Effector CD4-positive, alpha-beta T cell (primary cell): Measurements from ENCODE around the gene IL32.
"Not testable (repeated sequence)": the region's sequence is repeated elsewhere in the genome, so short reads cannot be mapped to it uniquely, and the experiment has no call there.

Source experiments
- DNase-seq: peaks from one replicate; pipeline ENCODE4 v3.0.0-alpha.2; 2020

Gene IL32

DNA sequence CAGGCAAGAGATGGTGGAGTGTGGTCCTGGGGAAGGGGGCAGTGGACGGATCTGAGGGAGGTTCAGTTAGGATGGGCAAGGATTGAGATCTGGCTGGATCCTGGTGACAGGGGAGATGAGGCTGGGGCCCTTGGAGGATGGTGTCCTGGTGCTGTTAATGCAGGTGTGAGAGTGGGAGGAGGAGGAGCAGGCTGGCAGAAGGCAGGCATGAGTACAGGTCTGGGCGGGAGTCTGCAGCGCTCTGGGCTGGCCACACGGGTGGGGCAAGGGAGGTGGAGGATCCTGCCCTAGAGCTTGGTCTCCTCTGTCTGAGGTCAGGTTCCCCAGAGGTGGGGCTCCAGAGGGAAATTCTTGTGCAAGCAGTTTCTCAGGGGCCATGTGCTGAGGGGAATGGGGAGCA, 6.7 kb downstream of the IL32 start:
- not testable (repeated sequence) for DNase-seq

DNA sequence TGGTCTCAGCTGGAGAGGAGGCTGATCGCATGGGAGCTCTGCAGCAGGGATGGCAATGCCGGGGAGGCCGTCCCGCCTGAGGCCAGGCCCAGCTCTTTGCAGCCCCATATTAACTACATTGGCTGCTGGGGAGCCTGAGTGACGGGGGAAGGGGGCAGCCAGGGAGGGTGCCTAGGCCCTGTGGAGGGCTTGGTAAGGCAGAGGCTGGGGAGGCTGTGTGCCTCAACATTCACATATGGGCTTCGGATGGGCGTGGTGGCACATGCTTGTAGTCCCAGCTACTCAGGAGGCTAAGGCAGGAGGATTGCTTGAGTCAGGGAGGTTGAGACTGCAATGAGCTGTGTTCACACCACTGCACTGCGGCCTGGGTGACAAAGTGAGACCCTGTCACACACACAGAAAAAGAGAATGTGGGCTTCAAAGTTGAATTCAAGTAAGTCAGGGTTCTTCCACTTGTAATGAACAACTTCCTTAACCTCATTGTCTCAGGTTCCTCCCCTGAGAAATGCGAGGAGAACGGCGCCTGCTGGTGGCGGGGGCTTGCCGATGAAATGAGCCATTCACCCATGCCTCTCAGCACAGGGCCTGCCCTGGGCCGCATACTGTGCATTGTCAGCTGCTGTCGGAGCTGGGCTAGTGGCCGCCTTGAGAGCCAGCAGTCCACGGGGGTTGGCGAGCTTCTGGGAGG, 7.3 kb downstream of the IL32 start:
- DNase-seq = not testable (repeated sequence)

GRCh38 chr16:3073448-3073847, 8.0 kb downstream of the IL32 start:
- DNase-seq = no peak

- DNase-seq = peak; percentile 72
Measured at GRCh38 chr16:3074860-3075522, 9.6 kb downstream of the IL32 start.

DNA sequence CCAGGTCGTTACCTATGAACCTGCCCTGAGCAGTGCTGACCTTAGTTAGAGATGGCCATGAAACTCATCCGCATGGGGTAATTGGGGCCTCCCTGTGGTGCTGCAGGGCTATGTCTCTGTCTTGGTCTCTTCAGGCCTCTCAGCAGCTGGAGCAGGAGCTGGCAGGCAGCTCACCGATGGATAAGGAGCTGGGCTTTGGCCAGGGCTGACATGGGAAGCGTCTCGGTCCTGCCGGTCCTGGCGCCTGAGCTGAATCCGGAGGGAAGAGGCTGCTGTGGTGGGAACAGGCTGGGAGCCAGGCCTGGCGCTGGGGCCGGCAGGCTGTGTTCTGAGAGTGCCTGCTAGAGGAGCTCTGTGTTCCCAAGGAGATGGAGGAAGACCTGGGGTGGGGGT, 10.1 kb downstream of the IL32 start:
- no peak for DNase-seq

- DNase-seq = not testable (repeated sequence)
Measured at GRCh38 chr16:3075946-3076345, 10.5 kb downstream of the IL32 start.

- DNase-seq = no peak
Measured at GRCh38 chr16:3076577-3076976, 11.1 kb downstream of the IL32 start.

DNA sequence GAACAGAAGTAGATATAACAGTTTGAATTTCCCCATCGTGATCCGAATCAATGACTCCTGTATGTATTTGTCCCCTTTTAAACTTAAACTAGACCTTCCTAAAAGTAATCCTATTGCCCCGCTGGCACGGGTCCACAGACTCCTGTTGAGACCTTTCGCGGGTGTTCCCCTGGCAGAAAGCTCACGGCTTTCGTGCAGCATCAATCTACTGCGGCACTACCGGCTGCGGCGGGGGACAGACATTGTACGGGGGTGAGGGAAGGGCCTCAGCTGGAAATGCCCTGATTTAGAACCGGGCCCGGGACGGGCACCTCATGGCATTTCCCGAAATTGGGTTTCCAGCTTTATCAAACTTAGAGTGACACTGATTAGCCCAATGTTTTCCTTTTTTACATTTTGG, 14.6 kb downstream of the IL32 start:
- no peak for DNase-seq

- DNase-seq = not testable (repeated sequence)
Measured at GRCh38 chr16:3081957-3082356, 16.5 kb downstream of the IL32 start.

DNA sequence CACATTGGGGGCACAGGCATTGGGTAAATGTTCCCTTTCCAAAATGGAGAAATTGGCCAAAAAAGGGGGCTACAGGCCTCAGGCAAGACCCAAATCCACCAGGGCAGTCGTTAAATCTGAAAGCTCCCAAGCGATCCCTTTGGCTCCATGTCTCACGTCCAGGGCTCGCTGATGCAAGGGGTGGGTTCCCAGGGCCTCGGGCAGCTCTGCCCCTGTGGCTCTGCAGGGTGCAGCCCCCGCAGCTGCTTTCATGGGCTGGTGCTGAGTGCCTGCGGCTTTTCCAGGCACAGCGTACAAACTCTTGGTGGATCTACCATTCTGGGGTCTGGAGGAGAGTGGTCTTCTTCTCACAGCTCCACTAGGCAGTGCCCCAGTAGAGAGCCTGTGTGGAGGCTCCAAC, 18.0 kb downstream of the IL32 start:
- not testable (repeated sequence) for DNase-seq

- DNase-seq = no peak
Measured at GRCh38 chr16:3084491-3084890, 19.1 kb downstream of the IL32 start.

GRCh38 chr16:3084969-3085670, 19.7 kb downstream of the IL32 start:
- DNase-seq = no peak

DNA sequence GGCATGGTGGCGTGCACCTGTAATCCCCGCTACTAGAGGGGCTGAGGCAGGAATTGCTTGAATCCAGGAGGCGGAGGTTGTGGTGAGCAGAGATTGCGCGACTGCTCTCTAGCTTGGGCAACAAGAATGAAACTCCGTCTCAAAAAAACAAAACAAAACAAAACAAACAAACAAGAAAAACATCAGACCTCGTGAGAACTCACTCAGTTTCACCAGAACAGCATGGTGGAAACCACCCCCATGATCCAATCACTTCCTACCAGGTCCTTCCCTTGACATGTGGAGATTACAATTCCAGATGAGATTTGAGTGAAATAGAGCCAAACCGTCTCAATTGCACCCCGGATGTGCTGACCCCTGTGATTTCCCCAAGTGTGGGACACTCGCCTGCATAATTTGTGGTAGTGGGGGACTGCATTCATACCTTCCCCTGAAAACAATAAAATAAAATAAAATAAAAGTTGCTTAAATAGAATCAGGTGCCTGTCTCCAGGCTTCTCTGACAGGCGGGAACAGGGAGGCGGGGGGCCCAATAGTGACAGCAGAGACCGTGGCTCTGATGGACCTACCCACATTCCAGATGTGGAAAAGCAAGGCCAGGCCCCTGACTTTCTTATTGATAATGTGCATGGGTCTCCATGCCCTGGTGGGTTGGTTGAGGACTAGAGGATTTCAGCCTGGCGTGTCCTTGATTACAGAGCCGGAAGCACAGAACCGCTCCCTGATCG, 20.6 kb downstream of the IL32 start:
- DNase-seq = no peak

DNA sequence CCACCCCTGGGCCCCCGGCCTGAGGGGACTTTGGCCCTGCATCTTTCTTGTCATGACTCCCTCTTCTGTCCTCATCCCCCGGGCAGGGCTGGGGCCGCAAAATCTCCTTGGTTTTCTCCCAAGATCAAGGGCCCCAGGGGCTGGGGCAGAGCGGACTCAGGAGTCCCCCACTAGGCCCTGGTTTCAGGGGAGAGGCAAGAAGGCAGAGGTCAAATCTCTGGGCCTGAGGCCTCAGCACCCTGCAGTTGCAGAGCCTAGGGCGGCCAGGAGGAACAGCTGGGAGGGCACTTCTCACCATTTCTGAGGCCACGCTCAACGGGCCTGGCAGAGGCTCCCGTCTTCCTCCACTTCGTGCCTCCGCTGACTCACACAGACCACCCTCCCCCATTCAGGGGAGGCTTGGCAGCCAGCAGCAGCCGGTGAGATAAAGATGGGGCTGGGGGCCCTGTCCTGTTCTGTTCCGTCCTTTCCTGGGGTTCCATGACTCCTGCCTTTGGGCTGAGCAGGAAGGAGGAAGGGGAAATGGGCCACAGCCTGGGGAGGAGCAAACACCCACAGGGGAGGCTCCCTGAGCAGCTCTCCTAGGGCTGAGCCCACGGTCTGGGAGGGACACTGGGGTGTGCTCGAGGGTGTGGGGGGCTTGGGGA, 21.3 kb downstream of the IL32 start:
- no peak for DNase-seq

DNA sequence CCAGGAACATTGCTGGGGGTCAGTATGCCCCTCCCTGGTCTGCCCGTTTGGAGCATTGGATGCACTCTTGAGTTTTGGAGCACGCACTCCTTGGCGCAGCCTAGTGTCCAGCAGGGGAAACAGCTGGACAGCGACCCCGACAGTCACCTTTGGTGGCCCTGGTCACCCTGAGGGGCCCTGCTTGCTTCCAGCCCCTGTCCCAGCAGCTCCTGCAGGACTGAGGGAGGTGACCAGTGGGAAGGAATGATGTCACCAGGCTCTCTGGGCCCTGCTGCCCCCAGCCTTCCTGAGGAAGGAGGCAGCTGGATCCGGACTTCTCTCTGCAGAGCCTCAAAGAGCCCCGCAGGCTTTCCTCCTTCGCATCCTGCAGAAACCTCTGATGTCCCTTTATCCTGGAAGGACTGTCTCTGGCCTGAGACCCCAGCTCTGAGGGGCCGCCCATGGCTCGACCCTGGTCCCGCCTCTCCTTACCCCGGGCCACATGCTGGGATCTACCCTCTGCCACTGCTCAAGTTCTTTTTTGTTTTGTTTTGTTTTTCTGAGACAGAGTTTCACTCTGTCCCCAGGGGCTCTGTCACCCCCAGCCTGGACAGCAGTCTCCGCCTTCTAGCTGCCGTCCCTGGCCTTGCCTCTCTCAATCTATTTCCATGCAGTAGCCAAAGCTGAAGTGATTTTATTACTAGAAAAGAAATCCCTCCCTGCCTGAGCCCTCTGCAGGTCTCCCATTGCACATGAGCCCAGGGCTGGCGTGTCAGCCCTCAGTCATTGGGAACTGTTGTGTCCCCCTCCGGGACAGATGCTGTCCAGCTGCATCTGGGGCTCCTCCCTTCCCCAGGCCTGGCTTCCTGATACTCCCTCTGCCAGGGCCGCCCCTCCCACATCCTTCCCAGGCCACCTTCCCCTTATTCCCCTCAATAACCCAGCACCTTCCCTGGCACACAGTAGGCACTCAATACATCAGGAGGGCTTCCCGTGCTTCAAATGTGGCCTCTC, 22.1 kb downstream of the IL32 start:
- DNase-seq = no peak

GRCh38 chr16:3088450-3088849, 23.0 kb downstream of the IL32 start:
- DNase-seq = no peak

DNA sequence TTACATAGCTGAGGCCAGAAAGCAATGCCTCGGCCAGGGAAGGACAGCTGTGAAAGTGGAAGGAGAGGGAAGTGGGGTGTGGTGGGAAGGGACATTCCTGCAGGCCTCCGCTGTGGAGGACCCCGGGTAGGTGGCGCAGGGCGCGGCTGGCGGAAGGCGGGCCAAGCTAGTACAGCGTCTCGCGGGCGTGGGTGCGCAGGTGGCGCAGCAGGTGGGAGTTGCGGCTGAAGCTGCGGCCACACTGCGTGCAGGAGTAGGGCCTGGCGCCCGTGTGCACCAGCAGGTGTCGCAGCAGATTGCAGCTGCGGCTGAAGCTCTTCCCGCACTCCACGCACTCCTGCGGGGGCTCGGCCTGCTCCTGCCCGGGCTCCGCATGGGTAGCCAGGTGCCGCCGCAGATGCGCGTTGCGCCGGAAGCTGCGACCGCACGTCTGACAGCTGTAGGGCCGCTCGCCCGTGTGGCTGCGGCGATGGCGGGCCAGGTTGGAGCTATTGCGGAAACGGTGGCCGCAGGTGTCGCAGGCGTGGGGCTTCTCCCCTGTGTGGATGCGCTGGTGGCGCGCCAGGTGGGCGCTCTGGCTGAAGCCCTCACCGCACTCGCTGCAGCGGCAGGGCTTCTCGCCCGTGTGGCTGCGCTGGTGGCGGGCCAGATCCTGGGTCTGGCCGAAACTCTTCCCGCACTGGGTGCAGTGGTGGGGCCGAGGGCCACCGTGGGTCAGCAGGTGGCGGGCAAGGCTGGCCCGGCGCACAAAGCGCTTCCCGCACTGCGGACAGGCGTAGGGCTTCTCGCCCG, 23.7 kb downstream of the IL32 start:
- DNase-seq = no peak

DNA sequence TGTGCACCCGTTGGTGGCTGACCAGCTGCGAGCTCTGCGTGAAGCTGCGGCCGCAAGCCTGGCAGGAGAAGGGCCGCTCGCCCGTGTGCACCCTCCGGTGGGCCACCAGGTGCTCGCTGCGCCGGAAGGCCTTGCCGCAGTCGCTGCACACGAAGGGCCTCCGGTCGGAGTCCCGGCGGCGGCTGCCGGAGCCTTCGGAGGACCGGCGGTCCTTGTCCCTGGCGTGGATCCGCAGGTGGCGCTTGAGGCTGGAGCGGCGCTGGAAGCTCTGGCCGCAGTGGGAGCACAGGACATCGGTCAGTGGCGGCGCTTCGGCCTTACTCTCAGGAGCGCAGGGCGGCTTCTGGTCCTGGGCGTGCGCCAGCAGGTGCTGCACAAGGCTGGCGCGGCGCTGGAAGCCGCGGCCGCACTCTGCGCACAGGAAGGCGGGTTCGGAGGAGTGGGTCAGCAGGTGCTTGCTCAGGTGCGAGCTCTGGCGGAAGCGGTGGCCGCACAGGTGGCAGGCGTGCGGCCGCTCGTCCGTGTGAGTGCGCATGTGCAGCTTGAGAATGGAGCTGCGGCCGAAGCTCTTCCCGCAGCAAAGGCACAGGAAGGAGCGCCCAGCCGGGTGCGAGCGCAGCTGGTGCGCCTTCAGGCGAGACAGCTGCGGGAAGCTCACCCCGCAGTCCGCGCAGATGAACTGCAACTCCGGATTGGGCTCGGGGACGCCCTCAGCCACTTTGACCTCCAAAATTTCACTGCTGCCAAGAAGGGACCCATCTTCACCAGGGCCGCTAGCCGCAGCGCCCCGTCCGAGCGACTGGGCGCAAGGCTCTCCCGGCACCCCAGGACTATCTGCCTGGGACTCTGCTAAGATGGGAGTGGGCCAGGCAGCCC, 24.5 kb downstream of the IL32 start:
- DNase-seq = no peak

- no peak for DNase-seq
Measured at GRCh38 chr16:3091551-3091950, 26.1 kb downstream of the IL32 start.

GRCh38 chr16:3092501-3092941, 27.1 kb downstream of the IL32 start:
- DNase-seq = no peak
